ENCODE measurements around the gene PARD3B.

Gene PARD3B

DNA sequence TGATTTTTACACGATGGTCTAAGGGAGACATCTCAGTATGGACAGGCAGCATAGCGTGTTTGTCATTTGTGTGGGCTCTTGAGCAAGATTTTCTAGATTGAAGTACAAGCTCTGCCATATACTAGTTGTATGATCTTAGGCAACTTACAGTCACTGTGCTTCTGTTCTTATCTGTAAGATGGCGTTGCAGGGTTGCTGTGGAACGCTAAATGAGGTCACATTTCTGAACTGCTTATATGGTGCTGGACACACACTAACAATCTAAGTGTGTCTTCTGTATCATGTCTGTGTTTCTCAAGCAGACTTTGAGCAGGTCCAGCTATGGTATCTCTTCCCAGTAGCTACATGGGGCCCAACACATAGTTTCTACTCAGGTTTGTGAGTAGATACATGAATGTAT lies 29.2 kb downstream of the PARD3B start:
- no peak overlapping the region for H3K4me3 Mint-ChIP-seq
- H3K36me3 Mint-ChIP-seq (ENCODE audit: low read depth), result no peaks in the 10 kb centered on the region
- H3K27ac Mint-ChIP-seq, result peak overlapping the region in 1 of 3 experiments; percentile 13
- H3K9me3 Mint-ChIP-seq, result no peaks in the 10 kb centered on the region
- no peak for TF ChIP-seq CTCF (IDR thresholded peaks at IDR 0.05; ENCODE audit: unreplicated experiment in 3 of 3)
- no peaks in the 10 kb centered on the region for H3K4me1 Mint-ChIP-seq
- H3K27me3 Mint-ChIP-seq (ENCODE audit: low read depth), result no peaks in the 10 kb centered on the region

DNA sequence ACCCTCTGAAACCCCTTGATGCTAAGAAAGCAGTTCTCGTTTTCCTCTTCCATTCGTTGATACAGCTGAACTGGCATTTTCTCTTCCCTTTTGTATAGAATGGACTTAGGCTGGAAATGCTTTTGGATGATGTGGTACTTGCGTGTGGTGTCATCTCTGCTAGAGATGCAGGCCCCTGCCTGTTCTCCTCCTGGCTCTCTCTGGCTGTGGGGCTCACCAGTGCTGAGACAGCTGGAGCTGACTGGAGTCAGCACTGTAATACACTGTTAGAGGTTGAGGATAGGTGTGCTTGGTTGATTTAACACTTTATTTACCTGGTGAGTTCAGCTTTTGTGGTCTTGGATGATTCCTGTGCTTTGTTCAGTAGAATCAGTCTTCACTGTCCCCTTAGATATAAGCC lies 30.2 kb downstream of the PARD3B start:
- peak overlapping the region in 1 of 3 experiments; percentile 39 for H3K27ac Mint-ChIP-seq
- no peaks in the 10 kb centered on the region for H3K27me3 Mint-ChIP-seq (ENCODE audit: low read depth)
- no peaks in the 10 kb centered on the region for H3K4me1 Mint-ChIP-seq
- no peak for TF ChIP-seq CTCF (IDR thresholded peaks at IDR 0.05; ENCODE audit: unreplicated experiment in 3 of 3)
- H3K9me3 Mint-ChIP-seq, result no peaks in the 10 kb centered on the region
- no peaks in the 10 kb centered on the region for H3K36me3 Mint-ChIP-seq (ENCODE audit: low read depth)
- peak overlapping the region in 1 of 3 experiments; percentile 31 for H3K4me3 Mint-ChIP-seq

DNA sequence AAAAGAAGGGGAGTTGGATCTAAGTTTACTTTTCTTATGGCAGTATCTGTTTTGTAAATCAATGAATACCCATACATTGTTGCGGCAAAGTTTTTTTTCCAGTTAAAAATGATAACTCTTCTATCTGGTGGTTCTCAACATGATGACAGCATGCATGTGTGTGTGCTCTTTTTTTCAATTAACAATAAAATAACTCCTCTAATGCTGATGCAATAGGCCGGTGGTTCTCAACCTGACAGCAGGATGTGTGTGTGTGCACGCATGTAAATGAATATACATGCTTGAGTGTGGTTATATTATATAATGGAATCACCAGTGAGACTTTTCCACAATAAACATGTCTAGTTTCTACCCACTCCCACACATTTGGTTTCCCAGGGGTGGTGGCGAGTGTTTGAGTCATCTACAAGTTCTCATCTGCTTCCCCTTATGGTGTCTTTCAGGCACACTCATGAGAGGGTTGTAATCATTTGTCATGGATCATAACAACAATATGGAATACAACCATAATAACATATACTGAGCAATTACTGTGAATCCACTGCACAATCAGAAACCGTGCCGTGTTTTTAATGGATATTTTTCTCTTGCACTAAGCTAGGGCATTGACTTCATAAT lies 31.2 kb downstream of the PARD3B start:
- no peak for TF ChIP-seq CTCF (IDR thresholded peaks at IDR 0.05; ENCODE audit: unreplicated experiment in 3 of 3)
- Mint-ChIP-seq H3K36me3 (ENCODE audit: low read depth) (no peaks in the 10 kb centered on the region), H3K9me3 (no peaks in the 10 kb centered on the region), H3K4me1 (no peaks in the 10 kb centered on the region), H3K4me3 (no peak overlapping the region), H3K27ac (no peak overlapping the region), H3K27me3 (ENCODE audit: low read depth) (no peaks in the 10 kb centered on the region)

GRCh38 chr2:204578928-204579598 lies 33.8 kb downstream of the PARD3B start:
- no peak for TF ChIP-seq CTCF (IDR thresholded peaks at IDR 0.05; ENCODE audit: unreplicated experiment in 3 of 3)
- Mint-ChIP-seq H3K9me3 (no peaks in the 10 kb centered on the region), H3K36me3 (ENCODE audit: low read depth) (no peaks in the 10 kb centered on the region), H3K27me3 (ENCODE audit: low read depth) (no peaks in the 10 kb centered on the region), H3K27ac (peak overlapping the region in 1 of 3 experiments; percentile 1), H3K4me1 (no peaks in the 10 kb centered on the region), H3K4me3 (no peak overlapping the region)

- no peak for TF ChIP-seq CTCF (IDR thresholded peaks at IDR 0.05; ENCODE audit: unreplicated experiment in 3 of 3)
- no peaks in the 10 kb centered on the region for H3K27me3 Mint-ChIP-seq (ENCODE audit: low read depth)
- peaks cover 2% of the 10 kb centered on the region for H3K36me3 Mint-ChIP-seq (ENCODE audit: low read depth)
- H3K9me3 Mint-ChIP-seq, result no peaks in the 10 kb centered on the region
- no peak overlapping the region for H3K27ac Mint-ChIP-seq
- no peaks in the 10 kb centered on the region for H3K4me1 Mint-ChIP-seq
- no peak overlapping the region for H3K4me3 Mint-ChIP-seq
Measured at GRCh38 chr2:204581946-204582345, 36.7 kb downstream of the PARD3B start.

DNA sequence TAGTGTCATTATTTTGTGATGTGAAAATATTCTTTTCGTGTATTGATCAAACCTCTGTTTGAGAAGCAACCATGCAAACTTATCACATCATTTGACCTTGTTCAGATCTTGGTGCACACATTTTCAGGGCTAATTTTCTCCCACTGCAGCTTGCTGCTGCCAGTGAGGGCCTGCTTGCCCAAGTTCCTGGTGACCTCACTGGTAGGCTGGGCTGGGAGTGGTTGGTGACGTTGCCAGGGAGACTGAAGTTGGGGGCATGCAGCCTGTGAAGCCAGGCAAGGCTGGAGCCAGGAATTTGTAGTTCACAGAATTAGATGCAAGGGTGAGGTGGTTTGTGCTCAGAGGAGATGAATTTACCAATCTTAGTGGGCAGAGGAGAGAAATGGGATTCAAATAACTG lies 38.5 kb downstream of the PARD3B start:
- no peak for TF ChIP-seq CTCF (IDR thresholded peaks at IDR 0.05; ENCODE audit: unreplicated experiment in 3 of 3)
- H3K4me1 Mint-ChIP-seq, result no peaks in the 10 kb centered on the region
- H3K4me3 Mint-ChIP-seq, result no peak overlapping the region
- H3K9me3 Mint-ChIP-seq, result no peaks in the 10 kb centered on the region
- peaks cover 4% of the 10 kb centered on the region for H3K36me3 Mint-ChIP-seq (ENCODE audit: low read depth)
- H3K27me3 Mint-ChIP-seq (ENCODE audit: low read depth), result no peaks in the 10 kb centered on the region
- H3K27ac Mint-ChIP-seq, result no peak overlapping the region

All from nephron (organoid).